HAP-1 (cell line): ENCODE results near the gene ACE2.

ENCODE experiments used
- DNase-seq, 2 experiments: peaks; one replicate each; pipeline ENCODE4 v3.0.0-alpha.2; 2016 to 2020; ENCODE audit warnings: low spot score in 2 of 2
- H3K27me3 ChIP-seq: fragments of 250-450 bp; sonication (Bioruptor Pico); 2 replicates; pipeline ENCODE4 v1.5.1; 2020; ENCODE audit warnings: low read depth, mild to moderate bottlenecking, moderate library complexity
- H3K36me3 ChIP-seq: fragments of 250-450 bp; sonication (Bioruptor Pico); replicated peaks from 2 replicates; pipeline ENCODE4 v1.5.1; 2020; ENCODE audit warnings: mild to moderate bottlenecking
- H3K4me1 ChIP-seq: fragments of 250-450 bp; sonication (Bioruptor Pico); 2 replicates; pipeline ENCODE4 v1.5.1; 2020; ENCODE audit warnings: mild to moderate bottlenecking
- H3K4me3 ChIP-seq: fragments of 250-450 bp; sonication (Bioruptor Pico); 2 replicates; pipeline ENCODE4 v1.5.1; 2020; ENCODE audit warnings: mild to moderate bottlenecking, moderate library complexity
- H3K9me3 ChIP-seq: fragments of 250-450 bp; sonication (Bioruptor Pico); 2 replicates; pipeline ENCODE4 v1.5.1; 2020; ENCODE audit warnings: mild to moderate bottlenecking, moderate library complexity
- in situ Hi-C: fragments of 300-500 bp; cut with MboI; formaldehyde crosslinking; loops from 3 replicates; pipeline ENCODE4 v1.14.3; 2020; ENCODE audit warnings: low sequenced_read_pairs, inconsistent platforms, mixed read lengths

Gene ACE2

GRCh38 chrX:15564981-15565579 is 35.7 kb downstream of the ACE2 start:
- DNase-seq, result peak; percentile 67 to 74
- peaks cover 5% of the 10 kb centered on the region for H3K27me3 ChIP-seq
- no peaks in the 10 kb centered on the region for H3K9me3 ChIP-seq

GRCh38 chrX:15563056-15563455 is 37.7 kb downstream of the ACE2 start:
- H3K4me1 ChIP-seq, result no peaks in the 10 kb centered on the region
- no peaks in the 10 kb centered on the region for H3K9me3 ChIP-seq
- in situ Hi-C loops, result no loop called here
- H3K4me3 ChIP-seq, result no peak overlapping the region
- peaks cover 3% of the 10 kb centered on the region; the same call in 1 of the 2 replicates for H3K27me3 ChIP-seq
- H3K36me3 ChIP-seq, result no peaks in the 10 kb centered on the region
- no peak for DNase-seq

More at GRCh38 chrX:15564981-15565579, 35.7 kb downstream of the ACE2 start:
- Histone ChIP-seq H3K36me3 (no peaks in the 10 kb centered on the region), H3K4me1 (no peaks in the 10 kb centered on the region), H3K4me3 (no peak overlapping the region)
- in situ Hi-C loops, result loop anchor here (5.0 kb wide), 2 partner anchors 73 to 218 kb away; partner anchors contain the start of gene PIR

- in situ Hi-C loops, result no loop called here
- H3K9me3 ChIP-seq, result no peaks in the 10 kb centered on the region
- no peak for DNase-seq
Observed at GRCh38 chrX:15560924-15561323, 39.8 kb downstream of the ACE2 start.

GRCh38 chrX:15559227-15559626 is 41.5 kb downstream of the ACE2 start:
- in situ Hi-C loops, result no loop called here
- Histone ChIP-seq H3K27me3 (0 out of 2 replicates have a peak, but pooled peaks cover 2% of the 10 kb centered on the region), H3K9me3 (no peaks in the 10 kb centered on the region), H3K4me1 (no peaks in the 10 kb centered on the region), H3K36me3 (no peaks in the 10 kb centered on the region), H3K4me3 (no peak overlapping the region)
- DNase-seq, result no peak

More at GRCh38 chrX:15560924-15561323, 39.8 kb downstream of the ACE2 start:
- H3K36me3 ChIP-seq, result no peaks in the 10 kb centered on the region
- no peak overlapping the region for H3K4me3 ChIP-seq
- 0 out of 2 replicates have a peak, but pooled peaks cover 2% of the 10 kb centered on the region for H3K27me3 ChIP-seq
- no peaks in the 10 kb centered on the region for H3K4me1 ChIP-seq

GRCh38 chrX:15549189-15550012 is 51.4 kb downstream of the ACE2 start:
- Histone ChIP-seq H3K36me3 (no peaks in the 10 kb centered on the region), H3K27me3 (no peaks in the 10 kb centered on the region; the same call in 1 of the 2 replicates), H3K4me3 (no peak overlapping the region), H3K9me3 (no peaks in the 10 kb centered on the region), H3K4me1 (peaks cover 6% of the 10 kb centered on the region)
- no peak for DNase-seq
- in situ Hi-C loops, result no loop called here

- H3K4me3 ChIP-seq, result no peak overlapping the region
- no peaks in the 10 kb centered on the region; the same call in 1 of the 2 replicates for H3K27me3 ChIP-seq
- no peak for DNase-seq
- in situ Hi-C loops, result no loop called here
- H3K36me3 ChIP-seq, result no peaks in the 10 kb centered on the region
- no peaks in the 10 kb centered on the region for H3K9me3 ChIP-seq
- peaks cover 6% of the 10 kb centered on the region for H3K4me1 ChIP-seq
Observed at GRCh38 chrX:15547356-15547755, 53.4 kb downstream of the ACE2 start.

- Histone ChIP-seq H3K36me3 (no peaks in the 10 kb centered on the region), H3K9me3 (no peaks in the 10 kb centered on the region), H3K27me3 (no peaks in the 10 kb centered on the region; the same call in 1 of the 2 replicates), H3K4me1 (peaks cover 6% of the 10 kb centered on the region), H3K4me3 (no peak overlapping the region)
- no peak for DNase-seq
- in situ Hi-C loops, result no loop called here
Observed at GRCh38 chrX:15546745-15547144, 54.0 kb downstream of the ACE2 start.

- Histone ChIP-seq H3K27me3 (no peaks in the 10 kb centered on the region), H3K4me3 (no peak overlapping the region), H3K36me3 (no peaks in the 10 kb centered on the region), H3K9me3 (no peaks in the 10 kb centered on the region), H3K4me1 (no peaks in the 10 kb centered on the region; the same call in 1 of the 2 replicates)
- no peak for DNase-seq
- in situ Hi-C loops, result no loop called here
Observed at GRCh38 chrX:15530318-15530717, 70.4 kb downstream of the ACE2 start.

GRCh38 chrX:15529165-15529564 is 71.6 kb downstream of the ACE2 start:
- H3K27me3 ChIP-seq, result no peaks in the 10 kb centered on the region
- in situ Hi-C loops, result no loop called here
- H3K4me1 ChIP-seq, result peaks cover 6% of the 10 kb centered on the region; the same call in 1 of the 2 replicates
- H3K36me3 ChIP-seq, result no peaks in the 10 kb centered on the region
- no peak overlapping the region for H3K4me3 ChIP-seq
- no peaks in the 10 kb centered on the region for H3K9me3 ChIP-seq
- DNase-seq, result no peak

- peaks cover 12% of the 10 kb centered on the region for H3K4me1 ChIP-seq
- no peaks in the 10 kb centered on the region for H3K27me3 ChIP-seq
- DNase-seq, result no peak
- H3K4me3 ChIP-seq, result no peak overlapping the region
- no peaks in the 10 kb centered on the region for H3K36me3 ChIP-seq
- no peaks in the 10 kb centered on the region for H3K9me3 ChIP-seq
- in situ Hi-C loops, result no loop called here
Observed at GRCh38 chrX:15525664-15526416, 74.9 kb downstream of the ACE2 start.

GRCh38 chrX:15524417-15524816 is 76.3 kb downstream of the ACE2 start:
- Histone ChIP-seq H3K4me1 (peaks cover 12% of the 10 kb centered on the region), H3K27me3 (no peaks in the 10 kb centered on the region), H3K4me3 (no peak overlapping the region), H3K9me3 (no peaks in the 10 kb centered on the region), H3K36me3 (no peaks in the 10 kb centered on the region)
- DNase-seq, result peak; percentile 27 to 85
- in situ Hi-C loops, result no loop called here

- Histone ChIP-seq H3K9me3 (no peaks in the 10 kb centered on the region), H3K4me1 (peaks cover 12% of the 10 kb centered on the region), H3K27me3 (no peaks in the 10 kb centered on the region), H3K4me3 (no peak overlapping the region), H3K36me3 (no peaks in the 10 kb centered on the region)
- no peak for DNase-seq
- in situ Hi-C loops, result no loop called here
Observed at GRCh38 chrX:15523088-15523487, 77.7 kb downstream of the ACE2 start.

- Histone ChIP-seq H3K36me3 (no peaks in the 10 kb centered on the region), H3K4me1 (peaks cover 12% of the 10 kb centered on the region), H3K27me3 (no peaks in the 10 kb centered on the region), H3K4me3 (no peak overlapping the region), H3K9me3 (no peaks in the 10 kb centered on the region)
- no peak for DNase-seq
- in situ Hi-C loops, result no loop called here
Observed at GRCh38 chrX:15522464-15522863, 78.3 kb downstream of the ACE2 start.
